Measurements from ENCODE around the gene TPP1. TPM values are rescaled to one million over a fixed set of nuclear protein-coding genes. Genes with fewer than 3 reads are reported as not detected.

Gene TPP1
- total RNA-seq (93.7 and 127 TPM in 2 replicates), polyA plus RNA-seq (136 and 195 TPM in 2 replicates), polyA minus RNA-seq (ENCODE audit: low replicate concordance) (189 and 228 TPM in 2 replicates)
- 76.3 and 89.6 TPM in 2 replicates for polyA plus RNA-seq (2012)

- Histone ChIP-seq H3K9me3 (ENCODE audit: control insufficient read depth, insufficient read depth, low read depth, low read length) (no peaks in the 10 kb centered on the region), H2AFZ (ENCODE audit: low read length) (peak within 1 kb of the TSS; percentile 96), H3K4me1 (ENCODE audit: control insufficient read depth, extremely low read depth, insufficient read depth, low read length) (peaks cover 4% of the 10 kb centered on the region), H3K27me3 (ENCODE audit: control insufficient read depth, insufficient read depth, low read length) (no peaks in the 10 kb centered on the region), H3K4me2 (ENCODE audit: extremely low read depth, insufficient read depth, low read length) (peak within 1 kb of the TSS; percentile 99), H3K9ac (ENCODE audit: insufficient read depth, low read length) (peak within 1 kb of the TSS; percentile 70), H3K36me3 (ENCODE audit: control insufficient read depth, insufficient read depth, low read length) (peaks cover 10% of the 10 kb centered on the region), H3K4me3 (replicated peaks in 1 of 4; ENCODE audit: control extremely low read depth in 1 of 4, insufficient read depth in 1 of 4, low read depth in 3 of 4, low read length in 4 of 4) (peak within 1 kb of the TSS; percentile 93 to 99 (median 96)), H3K27ac (ENCODE audit: insufficient read depth, low read length) (peak within 1 kb of the TSS; percentile 88), H3K79me2 (ENCODE audit: control insufficient read depth, insufficient read depth, low read length) (peaks cover 13% of the 10 kb centered on the region), H4K20me1 (ENCODE audit: control insufficient read depth, extremely low read depth, insufficient read depth, low read length) (no peaks in the 10 kb centered on the region)
- no peak for TF ChIP-seq CTCF (conservative IDR thresholded peaks at IDR 0.05 in 1 of 2, IDR thresholded peaks at IDR 0.05 in 1 of 2; ENCODE audit: low read depth in 1 of 2, low read length in 2 of 2)
- TF ChIP-seq EZH2 (IDR thresholded peaks at IDR 0.05; ENCODE audit: low read length, missing control alignments), result no peak
- peak; percentile 89 to 95 for DNase-seq (ENCODE audit: low read depth in 2 of 2)
Measured at GRCh38 chr11:6619004-6619745, at the start of gene TPP1. TPP1 (minus strand) TSS chr11:6619422; CDS start chr11:6619400, 22 bp downstream.

GRCh38 chr11:6667733-6668374 is 48.6 kb upstream of the TPP1 start:
- Histone ChIP-seq H3K36me3 (ENCODE audit: control insufficient read depth, insufficient read depth, low read length) (no peaks in the 10 kb centered on the region), H2AFZ (ENCODE audit: low read length) (no peak overlapping the region), H4K20me1 (ENCODE audit: control insufficient read depth, extremely low read depth, insufficient read depth, low read length) (no peaks in the 10 kb centered on the region), H3K9me3 (ENCODE audit: control insufficient read depth, insufficient read depth, low read depth, low read length) (no peaks in the 10 kb centered on the region), H3K79me2 (ENCODE audit: control insufficient read depth, insufficient read depth, low read length) (no peaks in the 10 kb centered on the region), H3K4me2 (ENCODE audit: extremely low read depth, insufficient read depth, low read length) (no peak overlapping the region), H3K27me3 (ENCODE audit: control insufficient read depth, insufficient read depth, low read length) (no peaks in the 10 kb centered on the region), H3K4me3 (replicated peaks in 1 of 4; ENCODE audit: control extremely low read depth in 1 of 4, insufficient read depth in 1 of 4, low read depth in 3 of 4, low read length in 4 of 4) (no peak overlapping the region), H3K9ac (ENCODE audit: insufficient read depth, low read length) (no peak overlapping the region), H3K4me1 (ENCODE audit: control insufficient read depth, extremely low read depth, insufficient read depth, low read length) (peaks cover 3% of the 10 kb centered on the region), H3K27ac (ENCODE audit: insufficient read depth, low read length) (no peak overlapping the region)
- peak in 1 of 2 donors; percentile 49 for DNase-seq (ENCODE audit: low read depth in 2 of 2)
- TF ChIP-seq EZH2 (IDR thresholded peaks at IDR 0.05; ENCODE audit: low read length, missing control alignments) (no peak), CTCF (conservative IDR thresholded peaks at IDR 0.05 in 1 of 2, IDR thresholded peaks at IDR 0.05 in 1 of 2; ENCODE audit: low read depth in 1 of 2, low read length in 2 of 2) (peak; percentile 55 to 60)
